K562 (cell line): ENCODE results near the gene AP1B1. TPM values are rescaled to one million over a fixed set of nuclear protein-coding genes. Genes with fewer than 3 reads are reported as not detected.

ENCODE experiments used
- CCAR2 ChIP-seq: fragments of 200-400 bp; formaldehyde crosslinking; IDR thresholded peaks from 2 replicates; pipeline ENCODE4 v1.6.1; 2017; ENCODE audit warnings: mild to moderate bottlenecking, low read depth, low read length
- CTBP1 ChIP-seq: fragments of 450-650 bp; IDR thresholded peaks from 2 replicates; pipeline ENCODE4 v1.6.1; 2016; ENCODE audit warnings: borderline replicate concordance
- MGA ChIP-seq: fragments of 450-650 bp; IDR thresholded peaks from 2 replicates; pipeline ENCODE4 v1.6.1; 2016; ENCODE audit warnings: mild to moderate bottlenecking, moderate library complexity
- NR2C1 ChIP-seq, 2 experiments: fragments of 450-650 bp; IDR thresholded peaks; 2 replicates each; pipeline ENCODE4 v1.6.1; 2017; ENCODE audit warnings: mild to moderate bottlenecking in 2 of 2, antibody characterized with exemption in 1 of 2, inconsistent platforms in 1 of 2, missing compliant biosample characterization in 1 of 2, missing genetic modification characterization in 1 of 2
- PPARD ChIP-seq: fragments of 250-450 bp; sonication (Bioruptor Pico); IDR thresholded peaks from 2 replicates; pipeline ENCODE4 v1.8.0; 2022; ENCODE audit warnings: inconsistent platforms, mild to moderate bottlenecking, moderate library complexity
- SP1 ChIP-seq: sonication (generic); formaldehyde crosslinking; IDR thresholded peaks from 2 replicates; pipeline ENCODE4 v1.8.1; 2022; ENCODE audit warnings: mild to moderate bottlenecking, missing genetic modification reagents
- THAP12 ChIP-seq: fragments of 250-450 bp; sonication (Bioruptor Pico); IDR thresholded peaks from 2 replicates; pipeline ENCODE4 v1.9.0; 2021; ENCODE audit warnings: mild to moderate bottlenecking, inconsistent platforms
- TOE1 ChIP-seq, 2 experiments: fragments of 450-650 bp in 1 of 2; sonication (generic) in 1 of 2; formaldehyde crosslinking in 1 of 2; IDR thresholded peaks; 2 replicates each; pipeline versions ENCODE4 v1.7.1 to v1.8.0; 2016 to 2022; ENCODE audit warnings: borderline replicate concordance in 2 of 2, mild to moderate bottlenecking in 2 of 2, antibody characterized with exemption in 1 of 2, inconsistent platforms in 1 of 2, low read depth in 1 of 2, missing genetic modification reagents in 1 of 2, moderate library complexity in 1 of 2
- ZNF431 ChIP-seq: sonication (generic); formaldehyde crosslinking; IDR thresholded peaks from 2 replicates; pipeline ENCODE4 v1.8.0; 2022; ENCODE audit warnings: mild to moderate bottlenecking, missing genetic modification reagents
- ZNF445 ChIP-seq: fragments of 250-450 bp; sonication (Bioruptor Pico); IDR thresholded peaks from 2 replicates; pipeline ENCODE4 v1.4.0; 2020; ENCODE audit warnings: low read depth, mild to moderate bottlenecking, moderate library complexity
- ZNF551 ChIP-seq: fragments of 250-450 bp; sonication (Bioruptor Pico); IDR thresholded peaks from 2 replicates; pipeline ENCODE4 v1.5.0; 2021; ENCODE audit warnings: mild to moderate bottlenecking, moderate library complexity
- ZNF766 ChIP-seq: fragments of 200-800 bp; sonication (Bioruptor generic); conservative IDR thresholded peaks from 2 replicates; pipeline ENCODE4 v1.6.1; 2016; ENCODE audit warnings: missing genetic modification characterization, missing compliant biosample characterization
- polyA plus RNA-seq, 8 experiments: library from polyadenylated mRNA; depleted of rRNA in 4 of 8; stranded (reverse) in 5 of 8; unstranded in 3 of 8; fragments of >200 nt; fragmentation: Nextera tagmentation in 2 of 8; fragmentation: Illumina TruSeq in 1 of 8; extraction: Ambion mirVana in 2 of 8; extraction: Trizol in 1 of 8; gene quantifications; 2 replicates each; pipeline versions ENCODE4 v1.2.1 to v1.2.3, GENCODE V29; 2011 to 2014; ENCODE audit warnings: inconsistent platforms in 1 of 8, missing spikeins in 1 of 8
- total RNA-seq, 7 experiments: library from RNA; depleted of rRNA in 6 of 7; stranded (reverse); fragments of >200 nt in 6 of 7; fragmentation: Illumina TruSeq in 2 of 7; extraction: Trizol in 2 of 7; gene quantifications; 2 replicates each; pipeline versions ENCODE4 v1.2.1 to v1.2.3, GENCODE V29; 2011 to 2021; ENCODE audit warnings: low replicate concordance in 1 of 7

The AP1B1 gene
- total and polyA plus RNA-seq, 9 of the 15 experiments (the other 6 are each of a cell fraction or from before 2014, with no cell fraction given), result 1.2 to 60.9 (median 30.1) TPM

- TF ChIP-seq MGA (no peak), ZNF445 (CRISPR knock-in tag) (no peak), SP1 (no peak), ZNF431 (CRISPR knock-in tag) (no peak), TOE1 (IDR thresholded peaks at IDR 0.05; ENCODE audit: borderline replicate concordance) (0 out of 2 replicates have a peak, but pooled peaks have one; percentile 40), TOE1 (CRISPR knock-in tag; IDR thresholded peaks at IDR 0.05; ENCODE audit: borderline replicate concordance, low read depth) (no peak), PPARD (CRISPR knock-in tag) (no peak), NR2C1 (IDR thresholded peaks at IDR 0.05) (peak; percentile 93), NR2C1 (tag; IDR thresholded peaks at IDR 0.05) (peak; percentile 94), THAP12 (no peak), ZNF766 (CRISPR knock-in tag) (0 out of 2 replicates have a peak, but pooled peaks have one; percentile 3), CTBP1 (0 out of 2 replicates have a peak, but pooled peaks have one; percentile 28), CCAR2 (no peak), ZNF551 (no peak)
These were observed at the start of gene AP1B1 (continued) for GRCh38 chr22:29387921-29388758.
